K562 (cell line): Measurements from ENCODE around the gene KRT33A. TPM values are rescaled to one million over a fixed set of nuclear protein-coding genes. Genes with fewer than 3 reads are reported as not detected.

Source experiments
- ATAC-seq: fragments of 200-7000 bp; cut with Tn5 transposase; 3 replicates; pipeline ENCODE4 v1.9.1; 2020; ENCODE audit warnings: moderate library complexity
- BruUV-seq: library from RNA; stranded (reverse); fragments of 400-500 nt; replicated peaks from 2 replicates; lab custom pipeline; 2021; lab: Mats Ljungman, UMichigan
- CTCF ChIA-PET: fragments of 300-600 bp; formaldehyde crosslinking; extraction: SDS; loops from one replicate; lab custom pipeline; 2021; ENCODE audit warnings: low intra/inter-chr PET ratio; lab: Yijun Ruan, JAX
- POLR2A ChIA-PET: fragments of 300-600, 350-650 bp; sonication (Branson Sonifier 250); formaldehyde crosslinking; extraction: SDS; loops from one replicate; lab custom pipeline; 2021; ENCODE audit warnings: antibody characterized with exemption, inconsistent platforms; lab: Yijun Ruan, JAX
- DNase-seq, 4 experiments: peaks; one replicate each; pipeline versions ENCODE4 v3.0.0 to v3.0.0-alpha.2; 2011 to 2018; ENCODE audit warnings: low spot score in 3 of 4, mixed read lengths in 3 of 4; ENCODE audit errors: extremely low read depth in 1 of 4
- FAIRE-seq: peaks from 2 replicates; lab custom pipeline; 2011; peaks lifted over from hg19 to GRCh38; lab: Jason Lieb, UNC
- H2AFZ ChIP-seq: 2 replicates; pipeline ENCODE4 v1.6.0; 2011; ENCODE audit warnings: low read depth, low read length, control low read depth, inconsistent platforms
- H3K27ac ChIP-seq: fragments of 200-600 bp; 3 replicates; pipeline ENCODE4 v1.8.0; 2011; ENCODE audit warnings: low read depth, mild to moderate bottlenecking, control low read depth, inconsistent platforms, low read length, moderate library complexity, mixed read lengths; ENCODE audit errors: extremely low read depth
- H3K27me3 ChIP-seq, 2 experiments: fragments of 300-600 bp in 1 of 2; 2 replicates in 1 of 2; 3 replicates in 1 of 2; pipeline versions ENCODE4 v1.6.0 to v1.8.0; 2011; ENCODE audit warnings: inconsistent platforms in 2 of 2, low read length in 2 of 2, mild to moderate bottlenecking in 1 of 2, mixed read lengths in 1 of 2, moderate library complexity in 1 of 2; ENCODE audit not compliant: control insufficient read depth in 2 of 2, insufficient read depth in 2 of 2
- H3K36me3 ChIP-seq: fragments of 300-600 bp; 3 replicates; pipeline ENCODE4 v1.8.0; 2011; ENCODE audit warnings: mild to moderate bottlenecking, low read length, inconsistent platforms; ENCODE audit not compliant: control insufficient read depth, insufficient read depth
- H3K4me1 ChIP-seq, 2 experiments: fragments of 200-600 bp in 1 of 2; replicated peaks in 1 of 2; 2 replicates in 1 of 2; 3 replicates in 1 of 2; pipeline versions ENCODE4 v1.5.1 to v1.8.0; 2011; ENCODE audit warnings: inconsistent platforms in 2 of 2, low read length in 2 of 2, mild to moderate bottlenecking in 1 of 2, mixed read lengths in 1 of 2, moderate library complexity in 1 of 2; ENCODE audit not compliant: control insufficient read depth in 2 of 2, insufficient read depth in 2 of 2
- H3K4me2 ChIP-seq: 2 replicates; pipeline ENCODE4 v1.6.1; 2011; ENCODE audit warnings: low read length, control low read depth, inconsistent platforms, mixed read lengths; ENCODE audit not compliant: insufficient read depth
- H3K4me3 ChIP-seq: fragments of 200-600 bp; sonication (generic), shearing (Covaris generic); 2 replicates; pipeline ENCODE4 v1.5.1; 2016; ENCODE audit warnings: control low read depth, inconsistent platforms
- H3K79me2 ChIP-seq: fragments of 200-600 bp; 3 replicates; pipeline ENCODE4 v1.8.0; 2011; ENCODE audit warnings: low read length, inconsistent platforms; ENCODE audit not compliant: control insufficient read depth, insufficient read depth
- H3K9ac ChIP-seq, 2 experiments: 2 replicates each; pipeline versions ENCODE4 v1.6.0 to v1.6.1; 2011; ENCODE audit warnings: low read depth in 2 of 2, low read length in 2 of 2, control low read depth in 1 of 2, inconsistent platforms in 1 of 2, mild to moderate bottlenecking in 1 of 2, mixed read lengths in 1 of 2; ENCODE audit not compliant: insufficient read depth in 1 of 2
- H3K9me1 ChIP-seq: one replicate; pipeline ENCODE4 v1.6.0; 2011; ENCODE audit warnings: inconsistent platforms, mild to moderate bottlenecking, low read length, moderate library complexity; ENCODE audit not compliant: control insufficient read depth, insufficient read depth
- H3K9me3 ChIP-seq: replicated peaks from 2 replicates; pipeline ENCODE4 v1.5.1; 2011; ENCODE audit warnings: low read depth, low read length, inconsistent platforms; ENCODE audit not compliant: control insufficient read depth, insufficient read depth
- H4K20me1 ChIP-seq: replicated peaks from 2 replicates; pipeline ENCODE4 v1.6.1; 2011; ENCODE audit warnings: low read length, inconsistent platforms, mixed read lengths; ENCODE audit not compliant: control insufficient read depth, insufficient read depth
- ARID4B ChIP-seq: sonication (generic); formaldehyde crosslinking; IDR thresholded peaks from 2 replicates; pipeline ENCODE4 v1.8.0; 2022; ENCODE audit warnings: mild to moderate bottlenecking, missing genetic modification reagents
- CHD7 ChIP-seq: fragments of 200-600 bp; sonication (generic); IDR thresholded peaks from one replicate; pipeline ENCODE4 v1.6.1; 2012; ENCODE audit warnings: mild to moderate bottlenecking, low read depth, low read length, inconsistent platforms
- ELF2 ChIP-seq: fragments of 250-450 bp; sonication (Bioruptor Pico); IDR thresholded peaks from 2 replicates; pipeline ENCODE4 v1.5.0; 2021; ENCODE audit warnings: mild to moderate bottlenecking
- EWSR1 ChIP-seq: fragments of 450-650 bp; IDR thresholded peaks from 2 replicates; pipeline ENCODE4 v1.6.1; 2018; ENCODE audit warnings: borderline replicate concordance, mild to moderate bottlenecking, low read depth, moderate library complexity; ENCODE audit not compliant: partially characterized antibody
- PML ChIP-seq: IDR thresholded peaks from 2 replicates; pipeline ENCODE4 v1.6.1; 2012; ENCODE audit warnings: low read length, inconsistent platforms
- WGBS: fragments of 100-300 bp; shearing (Covaris generic); methylation state at CpG from one replicate; pipeline ENCODE4 v1.1.6; 2016; ENCODE audit warnings: low coverage, mixed read lengths; ENCODE audit not compliant: insufficient coverage; ENCODE audit errors: missing lambda C conversion rate; 5-methylcytosine and 5-hydroxymethylcytosine counted together
- in situ Hi-C: fragments of 300-500 bp; cut with MboI; formaldehyde crosslinking; loops from 4 replicates; pipeline ENCODE4 v1.15.0; 2018; ENCODE audit warnings: inconsistent platforms, mixed read lengths
- intact Hi-C: fragments of 100-400 bp; cut with micrococcal nuclease; formaldehyde crosslinking; loops from 2 replicates; pipeline ENCODE4 v1.14.2; 2022
- polyA plus RNA-seq, 8 experiments: library from polyadenylated mRNA; depleted of rRNA in 4 of 8; stranded (reverse) in 5 of 8; unstranded in 3 of 8; fragments of >200 nt; fragmentation: Nextera tagmentation in 2 of 8; fragmentation: Illumina TruSeq in 1 of 8; extraction: Ambion mirVana in 2 of 8; extraction: Trizol in 1 of 8; gene quantifications; 2 replicates each; pipeline versions ENCODE4 v1.2.1 to v1.2.3, GENCODE V29; 2011 to 2014; ENCODE audit warnings: inconsistent platforms in 1 of 8, missing spikeins in 1 of 8
- total RNA-seq, 7 experiments: library from RNA; depleted of rRNA in 6 of 7; stranded (reverse); fragments of >200 nt in 6 of 7; fragmentation: Illumina TruSeq in 2 of 7; extraction: Trizol in 2 of 7; gene quantifications; 2 replicates each; pipeline versions ENCODE4 v1.2.1 to v1.2.3, GENCODE V29; 2011 to 2021; ENCODE audit warnings: low replicate concordance in 1 of 7

The KRT33A gene
- total and polyA plus RNA-seq, 9 of the 15 experiments (the other 6 are each of a cell fraction or from before 2014, with no cell fraction given), result not detected

- TF ChIP-seq ARID4B (no peak), ELF2 (CRISPR knock-in tag) (no peak)
Observed at GRCh38 chr17:41304091-41304490, 46.5 kb downstream of the KRT33A start (continued).

GRCh38 chr17:41302981-41303380, 47.6 kb downstream of the KRT33A start:
- no peak for ATAC-seq
- H4K20me1 ChIP-seq, result no peaks in the 10 kb centered on the region
- ChIA-PET POLR2A (interaction anchor here (0.7 kb wide), 1 partner anchor 231 kb away, joined by 4 read pairs; no protein-coding TSS in a partner anchor), CTCF (no interaction called here)
- no TSS peak for BruUV-seq
- H3K9me3 ChIP-seq, result no peaks in the 10 kb centered on the region
- intact Hi-C loops (no loop called here), in situ Hi-C loops (no loop called here)
- no peak overlapping the region for H3K9ac ChIP-seq
- no peak overlapping the region for H3K27ac ChIP-seq
- FAIRE-seq, result no peak
- no peak for DNase-seq
- H3K4me1 ChIP-seq, result no peaks in the 10 kb centered on the region; a peak in 1 of 5 replicates
- H3K9me1 ChIP-seq, result no peaks in the 10 kb centered on the region
- no peak overlapping the region for H3K4me2 ChIP-seq
- 0% methylated on average over 4 of the region's 4 CpGs for WGBS
- peaks cover 3 to 34% of the 10 kb centered on the region in 2 experiments; a peak in 4 of 5 replicates for H3K27me3 ChIP-seq
- H3K36me3 ChIP-seq, result no peaks in the 10 kb centered on the region
- H2AFZ ChIP-seq, result no peak overlapping the region
- H3K79me2 ChIP-seq, result no peaks in the 10 kb centered on the region
- H3K4me3 ChIP-seq, result no peak overlapping the region
- TF ChIP-seq PML, result no peak
- no peak for TF ChIP-seq EWSR1
- TF ChIP-seq CHD7, result no peak
